Activated CD8-positive, alpha-beta T cell treated with anti-CD3 and anti-CD28 coated beads, Interleukin-2, amount 10 ng/mL, durations not matched to agents 7 days and 5 days (primary cell): ENCODE measurements around the gene SLC25A43. TPM values are rescaled to one million over a fixed set of nuclear protein-coding genes. Genes with fewer than 3 reads are reported as not detected.
"Not testable (repeated sequence)": the region's sequence is repeated elsewhere in the genome, so short reads cannot be mapped to it uniquely, and the experiment has no call there.

Experiments
- ATAC-seq: fragments of 150-1000 bp; cut with Tn5 transposase; one replicate; pipeline ENCODE4 v1.10.0; 2021; ENCODE audit warnings: moderate library complexity
- CTCF ChIA-PET: fragments of 350-600 bp; sonication (Branson Sonifier 250); formaldehyde crosslinking; loops from one replicate; lab custom pipeline; 2021; ENCODE audit warnings: antibody characterized with exemption; lab: Charles Lee
- POLR2A ChIA-PET: fragments of 350-600 bp; sonication (Branson Sonifier 250); formaldehyde crosslinking; loops from one replicate; lab custom pipeline; 2021; ENCODE audit warnings: antibody characterized with exemption; lab: Charles Lee
- DNase-seq: peaks from one replicate; pipeline ENCODE4 v3.0.0-alpha.2; 2020
- H3K27ac Mint-ChIP-seq: one replicate; pipeline ENCODE4 v1.8.0; 2021; ENCODE audit warnings: mild to moderate bottlenecking, mixed read lengths
- H3K27me3 Mint-ChIP-seq: one replicate; pipeline ENCODE4 v1.8.0; 2021; ENCODE audit warnings: low read depth, mixed read lengths
- H3K36me3 Mint-ChIP-seq: one replicate; pipeline ENCODE4 v1.8.0; 2021; ENCODE audit warnings: low read depth, mixed read lengths
- H3K4me1 Mint-ChIP-seq: one replicate; pipeline ENCODE4 v1.8.0; 2021; ENCODE audit warnings: low read depth, mixed read lengths
- H3K4me3 Mint-ChIP-seq: one replicate; pipeline ENCODE4 v1.8.0; 2021; ENCODE audit warnings: mild to moderate bottlenecking, mixed read lengths
- H3K9me3 Mint-ChIP-seq: one replicate; pipeline ENCODE4 v1.8.0; 2022; ENCODE audit warnings: mixed read lengths; ENCODE audit not compliant: insufficient read depth
- total RNA-seq, 2 experiments: library from RNA; stranded (reverse); gene quantifications; one replicate each; pipeline ENCODE4 v1.2.3, GENCODE V29; 2021

The SLC25A43 gene
- total RNA-seq, 2 experiments from 2014 or later = 6.5 to 7.8 TPM

- ATAC-seq (no peak), DNase-seq (no peak)
- Mint-ChIP-seq H3K27ac (no peak overlapping the region), H3K4me1 (peaks cover 6% of the 10 kb centered on the region), H3K9me3 (no peaks in the 10 kb centered on the region), H3K4me3 (no peak overlapping the region), H3K27me3 (no peaks in the 10 kb centered on the region), H3K36me3 (peaks cover 17% of the 10 kb centered on the region)
- CTCF ChIA-PET = interaction anchor here (1.2 to 2.0 kb wide), 2 partner anchors 8 to 14 kb away, joined by 3 to 6 read pairs; no protein-coding TSS in a partner anchor
- POLR2A ChIA-PET = no interaction called here
Observed at GRCh38 chrX:119474615-119475388, 75.7 kb downstream of the SLC25A43 start.

DNA sequence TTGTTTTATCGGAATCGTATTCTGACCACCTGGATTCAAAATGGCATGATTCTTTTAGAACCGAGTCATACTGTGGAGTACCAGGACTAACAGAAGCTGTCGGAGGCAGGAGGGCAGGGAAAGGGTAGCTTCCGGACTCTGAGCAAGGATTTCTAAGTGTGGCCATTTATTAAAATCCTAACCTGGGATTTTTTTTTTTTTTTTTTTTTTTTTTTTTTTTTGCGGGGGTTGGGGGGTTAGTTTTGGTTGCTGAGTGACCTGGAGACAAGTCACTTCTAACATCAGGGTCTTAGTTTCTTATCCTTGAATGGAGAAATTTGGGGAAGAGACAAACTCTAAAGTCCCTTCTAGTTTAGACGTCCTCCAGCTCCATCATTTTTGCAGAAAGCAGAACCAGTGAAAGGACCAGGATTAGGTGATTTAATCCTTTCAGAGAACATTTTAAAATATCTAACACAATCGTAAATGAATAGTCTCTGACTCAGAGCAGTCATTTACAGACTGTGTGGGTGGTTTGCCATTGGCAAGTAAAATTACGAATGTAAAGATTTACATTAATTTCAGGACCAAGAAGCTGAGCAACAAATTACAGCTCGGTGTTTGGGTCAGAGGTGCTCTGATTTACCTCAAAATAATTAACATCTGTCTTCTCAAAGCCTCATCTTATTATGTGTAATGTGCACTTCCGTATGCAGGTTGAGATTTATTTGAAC lies 76.4 kb downstream of the SLC25A43 start:
- Mint-ChIP-seq H3K27ac (no peak overlapping the region), H3K36me3 (peaks cover 10% of the 10 kb centered on the region), H3K27me3 (no peaks in the 10 kb centered on the region), H3K4me1 (no peaks in the 10 kb centered on the region), H3K9me3 (no peaks in the 10 kb centered on the region), H3K4me3 (no peak overlapping the region)
- CTCF ChIA-PET = interaction anchor here (1.2 to 1.3 kb wide), 2 partner anchors 14 to 254 kb away, joined by 3 read pairs; no protein-coding TSS in a partner anchor
- ATAC-seq (no peak), DNase-seq (no peak)
- POLR2A ChIA-PET = no interaction called here

GRCh38 chrX:119477812-119478232 lies 78.7 kb downstream of the SLC25A43 start:
- Mint-ChIP-seq H3K4me3 (no peak overlapping the region), H3K27me3 (no peaks in the 10 kb centered on the region), H3K9me3 (no peaks in the 10 kb centered on the region), H3K36me3 (no peaks in the 10 kb centered on the region), H3K27ac (no peak overlapping the region), H3K4me1 (peaks cover 8% of the 10 kb centered on the region)
- no peak for DNase-seq
- CTCF ChIA-PET = interaction anchor here (1.6 to 1.9 kb wide), 2 partner anchors 9 to 12 kb away, joined by 6 to 9 read pairs; no protein-coding TSS in a partner anchor
- ATAC-seq = no peak
- POLR2A ChIA-PET = interaction anchor here (1.2 kb wide), 1 partner anchor 10 kb away, joined by 5 read pairs; the partner anchor contains the start of gene SLC25A5

GRCh38 chrX:119478504-119478903 lies 79.4 kb downstream of the SLC25A43 start:
- ChIA-PET POLR2A (interaction anchor here (1.2 kb wide), 1 partner anchor 10 kb away, joined by 5 read pairs; the partner anchor contains the start of gene SLC25A5), CTCF (interaction anchor here (1.6 kb wide), 1 partner anchor 9 kb away, joined by 9 read pairs; no protein-coding TSS in a partner anchor)
- peaks cover 11% of the 10 kb centered on the region for H3K4me1 Mint-ChIP-seq
- no peak overlapping the region for H3K4me3 Mint-ChIP-seq
- H3K9me3 Mint-ChIP-seq = no peaks in the 10 kb centered on the region
- ATAC-seq (no peak), DNase-seq (no peak)
- no peaks in the 10 kb centered on the region for H3K36me3 Mint-ChIP-seq
- no peaks in the 10 kb centered on the region for H3K27me3 Mint-ChIP-seq
- no peak overlapping the region for H3K27ac Mint-ChIP-seq

GRCh38 chrX:119479845-119480244 lies 80.7 kb downstream of the SLC25A43 start:
- H3K4me3 Mint-ChIP-seq = no peak overlapping the region
- H3K27me3 Mint-ChIP-seq = no peaks in the 10 kb centered on the region
- H3K4me1 Mint-ChIP-seq = peaks cover 11% of the 10 kb centered on the region
- no peak overlapping the region for H3K27ac Mint-ChIP-seq
- no peaks in the 10 kb centered on the region for H3K36me3 Mint-ChIP-seq
- ChIA-PET POLR2A (interaction anchor here (0.6 kb wide), 1 partner anchor 12 kb away, joined by 3 read pairs; the partner anchor contains the start of gene SLC25A5), CTCF (no interaction called here)
- DNase-seq (no peak), ATAC-seq (no peak)
- H3K9me3 Mint-ChIP-seq = no peaks in the 10 kb centered on the region

- POLR2A ChIA-PET = interaction anchor here (0.8 to 1.4 kb wide), 3 partner anchors 10 to 31 kb away, joined by 3 to 4 read pairs (median 4); no protein-coding TSS in a partner anchor
- Mint-ChIP-seq H3K27ac (no peak overlapping the region), H3K4me1 (peaks cover 11% of the 10 kb centered on the region), H3K4me3 (no peak overlapping the region), H3K9me3 (no peaks in the 10 kb centered on the region), H3K36me3 (no peaks in the 10 kb centered on the region), H3K27me3 (no peaks in the 10 kb centered on the region)
- no peak for DNase-seq
- CTCF ChIA-PET = interaction anchor here (1.8 to 3.7 kb wide), 2 partner anchors 12 to 15 kb away, joined by 17 to 39 read pairs; partner anchors contain the start of gene SLC25A5
- no peak for ATAC-seq
Observed at GRCh38 chrX:119481323-119481801, 82.2 kb downstream of the SLC25A43 start.

- Mint-ChIP-seq H3K27ac (peak overlapping the region; percentile 67), H3K4me3 (peak overlapping the region; percentile 67), H3K9me3 (no peaks in the 10 kb centered on the region), H3K27me3 (no peaks in the 10 kb centered on the region), H3K36me3 (no peaks in the 10 kb centered on the region), H3K4me1 (peaks cover 14% of the 10 kb centered on the region)
- POLR2A ChIA-PET = interaction anchor here (0.8 to 1.2 kb wide), 2 partner anchors 11 to 30 kb away, joined by 4 read pairs; no protein-coding TSS in a partner anchor
- no peak for DNase-seq
- CTCF ChIA-PET = interaction anchor here (1.0 to 3.7 kb wide), 8 partner anchors 9 to 406 kb away, joined by 3 to 39 read pairs (median 5); partner anchors contain the start of gene SLC25A5
- ATAC-seq = peak; percentile 14
Observed at GRCh38 chrX:119482041-119482440, 82.9 kb downstream of the SLC25A43 start.

DNA sequence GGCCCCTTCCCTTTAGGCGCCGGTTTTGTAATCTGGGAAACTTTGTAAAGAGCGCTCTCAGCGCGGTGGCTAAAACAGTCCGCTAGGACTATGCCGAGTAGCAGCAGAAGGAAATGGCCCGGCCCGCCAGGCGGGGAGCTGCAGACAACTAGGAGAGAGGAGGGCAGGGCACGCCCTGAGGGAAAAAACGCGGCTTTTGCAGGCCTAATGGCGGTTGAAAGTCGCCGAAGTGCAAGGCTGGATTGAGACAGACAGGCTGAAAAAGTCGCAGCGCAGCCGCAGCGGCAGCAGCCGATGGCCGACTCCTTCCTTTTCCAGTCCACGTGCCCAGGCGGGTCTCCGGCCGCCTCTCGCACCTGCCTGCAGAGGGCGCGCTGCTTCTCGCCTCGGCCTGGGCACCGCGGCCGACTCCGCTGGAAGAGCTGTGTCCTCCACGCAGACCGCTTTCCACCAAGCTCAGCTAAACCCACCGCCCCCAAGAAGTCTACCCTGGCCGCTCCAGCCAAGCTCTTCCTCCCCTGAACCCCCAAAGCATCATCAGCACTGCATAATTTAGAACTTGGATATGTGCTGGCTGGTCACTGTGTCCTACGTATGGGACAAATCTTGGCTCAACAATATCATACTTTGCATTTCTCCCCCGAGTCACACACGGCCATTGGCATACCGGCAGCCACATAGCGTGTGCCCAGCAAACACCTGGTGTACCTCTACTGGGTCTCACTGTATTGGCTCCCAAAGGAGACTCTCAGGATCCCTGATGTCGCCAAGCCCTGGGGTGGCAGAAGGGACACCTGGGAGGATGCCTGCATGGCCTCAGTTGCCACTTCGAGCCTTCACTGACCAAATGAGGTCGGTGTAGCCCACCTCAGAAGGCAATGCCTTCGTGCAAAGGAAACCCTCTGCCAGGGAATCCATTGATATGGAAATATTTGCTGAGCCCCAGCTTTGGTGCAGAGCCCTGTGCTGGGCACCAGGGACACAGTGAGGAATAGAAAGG lies 83.6 kb downstream of the SLC25A43 start:
- POLR2A ChIA-PET = no interaction called here
- Mint-ChIP-seq H3K27ac (peak overlapping the region; percentile 67), H3K4me1 (peaks cover 14% of the 10 kb centered on the region), H3K27me3 (no peaks in the 10 kb centered on the region), H3K4me3 (peak overlapping the region; percentile 67), H3K9me3 (no peaks in the 10 kb centered on the region), H3K36me3 (no peaks in the 10 kb centered on the region)
- ATAC-seq (peak; percentile 94), DNase-seq (peak; percentile 70)
- CTCF ChIA-PET = interaction anchor here (0.6 to 3.7 kb wide), 11 partner anchors 8 to 405 kb away, joined by 3 to 39 read pairs (median 4); partner anchors contain the start of genes SLC25A5 and SOWAHD

DNA sequence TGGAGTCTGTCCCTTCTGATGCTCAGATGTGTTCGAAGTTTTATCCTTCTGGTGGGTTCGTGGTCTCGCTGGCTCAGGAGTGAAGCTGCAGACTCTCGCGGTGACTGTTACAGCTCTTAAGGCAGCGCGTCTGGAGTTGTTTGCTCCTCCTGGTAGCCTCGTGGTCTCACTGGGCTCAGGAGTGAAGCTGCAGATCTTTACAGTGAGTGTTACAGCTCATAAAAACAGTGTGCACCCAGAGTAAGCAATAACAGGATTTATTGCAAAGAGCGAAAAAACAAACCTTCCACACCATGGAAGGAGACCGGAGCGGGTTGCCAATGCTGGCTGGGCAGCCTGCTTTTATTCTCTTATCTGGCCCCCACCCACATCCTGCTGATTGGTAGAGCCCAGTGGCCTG lies 87.6 kb downstream of the SLC25A43 start:
- ATAC-seq (no peak), DNase-seq (no peak)
- CTCF ChIA-PET = interaction anchor here (1.2 kb wide), 1 partner anchor 293 kb away, joined by 3 read pairs; no protein-coding TSS in a partner anchor
- Mint-ChIP-seq H3K4me1 (peaks cover 14% of the 10 kb centered on the region), H3K36me3 (no peaks in the 10 kb centered on the region), H3K27ac (no peak overlapping the region), H3K4me3 (no peak overlapping the region), H3K9me3 (no peaks in the 10 kb centered on the region), H3K27me3 (no peaks in the 10 kb centered on the region)
- POLR2A ChIA-PET = no interaction called here

- not testable (repeated sequence) for H3K9me3 Mint-ChIP-seq, H3K27me3 Mint-ChIP-seq, H3K36me3 Mint-ChIP-seq, H3K4me3 Mint-ChIP-seq, ATAC-seq, DNase-seq, H3K4me1 Mint-ChIP-seq, H3K27ac Mint-ChIP-seq
- CTCF ChIA-PET = interaction anchor here (2.5 kb wide), 1 partner anchor 25 kb away, joined by 8 read pairs; no protein-coding TSS in a partner anchor
- POLR2A ChIA-PET = interaction anchor here (0.7 kb wide), 1 partner anchor 20 kb away, joined by 3 read pairs; the partner anchor contains the start of gene SLC25A5
Observed at GRCh38 chrX:119487766-119488165, 88.6 kb downstream of the SLC25A43 start.
